ENCODE measurements around the gene PLA2G15.

The PLA2G15 gene

GRCh38 chr16:68237243-68238028 lies 7.7 kb upstream of the PLA2G15 start:
- Histone ChIP-seq H3K36me3 (no peaks in the 10 kb centered on the region), H3K4me3 (ENCODE audit: low read depth, low read length) (peak overlapping the region; percentile 63), H3K9me3 (no peaks in the 10 kb centered on the region), H3K27me3 (no peaks in the 10 kb centered on the region), H3K4me1 (no peaks in the 10 kb centered on the region)
- DNase-seq: peak; percentile 98
- TF ChIP-seq CTCF (IDR thresholded peaks at IDR 0.05; ENCODE audit: low read depth, low read length): no peak

GRCh38 chr16:68238029-68238345 lies 7.2 kb upstream of the PLA2G15 start:
- H3K36me3 ChIP-seq: no peaks in the 10 kb centered on the region
- no peaks in the 10 kb centered on the region for H3K4me1 ChIP-seq
- DNase-seq: no peak
- TF ChIP-seq CTCF (IDR thresholded peaks at IDR 0.05; ENCODE audit: low read depth, low read length): no peak
- H3K4me3 ChIP-seq (ENCODE audit: low read depth, low read length): peak overlapping the region; percentile 63
- H3K27me3 ChIP-seq: no peaks in the 10 kb centered on the region
- no peaks in the 10 kb centered on the region for H3K9me3 ChIP-seq

GRCh38 chr16:68242085-68242484 lies 3.1 kb upstream of the PLA2G15 start:
- no peaks in the 10 kb centered on the region for H3K4me1 ChIP-seq
- DNase-seq: no peak
- no peaks in the 10 kb centered on the region for H3K36me3 ChIP-seq
- no peaks in the 10 kb centered on the region for H3K9me3 ChIP-seq
- TF ChIP-seq CTCF (IDR thresholded peaks at IDR 0.05; ENCODE audit: low read depth, low read length): no peak
- H3K27me3 ChIP-seq: no peaks in the 10 kb centered on the region
- no peak overlapping the region for H3K4me3 ChIP-seq (ENCODE audit: low read depth, low read length)

GRCh38 chr16:68242926-68243858 lies 2.0 kb upstream of the PLA2G15 start:
- Histone ChIP-seq H3K27me3 (no peaks in the 10 kb centered on the region), H3K4me3 (ENCODE audit: low read depth, low read length) (no peak overlapping the region), H3K4me1 (no peaks in the 10 kb centered on the region), H3K9me3 (no peaks in the 10 kb centered on the region), H3K36me3 (no peaks in the 10 kb centered on the region)
- no peak for DNase-seq
- TF ChIP-seq CTCF (IDR thresholded peaks at IDR 0.05; ENCODE audit: low read depth, low read length): no peak

GRCh38 chr16:68244481-68244902 lies 681 bp upstream of the PLA2G15 start:
- Histone ChIP-seq H3K27me3 (no peaks in the 10 kb centered on the region), H3K36me3 (peaks cover 4% of the 10 kb centered on the region; the same call in 1 of the 2 replicates), H3K9me3 (no peaks in the 10 kb centered on the region), H3K4me3 (ENCODE audit: low read depth, low read length) (peak overlapping the region; percentile 94), H3K4me1 (no peaks in the 10 kb centered on the region)
- DNase-seq: no peak
- no peak for TF ChIP-seq CTCF (IDR thresholded peaks at IDR 0.05; ENCODE audit: low read depth, low read length)

Data from BE2C (cell line).